Rectal smooth muscle tissue (tissue), 1 donor: Measurements from ENCODE around the gene LZIC.
A peak's percentile ranks its signal among the peaks of the same experiment; 100 is the strongest.
"Not testable (repeated sequence)": the region's sequence is repeated elsewhere in the genome, so short reads cannot be mapped to it uniquely, and the experiment has no call there.

Experiments used
- H3K27ac ChIP-seq: one replicate; pipeline ENCODE4 v1.7.0; 2013; ENCODE audit warnings: low read depth, low read length, inconsistent platforms
- H3K27me3 ChIP-seq: one replicate; pipeline ENCODE4 v1.7.0; 2013; ENCODE audit warnings: low read length; ENCODE audit not compliant: control insufficient read depth, insufficient read depth
- H3K36me3 ChIP-seq: one replicate; pipeline ENCODE4 v1.7.0; 2013; ENCODE audit warnings: low read length; ENCODE audit not compliant: control insufficient read depth, insufficient read depth
- H3K4me1 ChIP-seq: one replicate; pipeline ENCODE4 v1.7.0; 2013; ENCODE audit warnings: low read length; ENCODE audit not compliant: control insufficient read depth, insufficient read depth
- H3K4me3 ChIP-seq: one replicate; pipeline ENCODE4 v1.7.0; 2013; ENCODE audit warnings: low read length
- H3K9ac ChIP-seq: one replicate; pipeline ENCODE4 v1.7.0; 2013; ENCODE audit warnings: low read length

The LZIC gene

GRCh38 chr1:9929431-9930385, 13.5 kb downstream of the LZIC start:
- Histone ChIP-seq H3K27ac (no peak overlapping the region), H3K36me3 (peaks cover 3% of the 10 kb centered on the region), H3K4me1 (no peaks in the 10 kb centered on the region), H3K4me3 (no peak overlapping the region), H3K27me3 (no peaks in the 10 kb centered on the region), H3K9ac (no peak overlapping the region)

GRCh38 chr1:9927259-9927658, 15.9 kb downstream of the LZIC start:
- Histone ChIP-seq H3K27me3 (no peaks in the 10 kb centered on the region), H3K9ac (no peak overlapping the region), H3K36me3 (peaks cover 2% of the 10 kb centered on the region), H3K4me3 (no peak overlapping the region), H3K4me1 (no peaks in the 10 kb centered on the region), H3K27ac (no peak overlapping the region)

- no peak overlapping the region for H3K27ac ChIP-seq
- no peaks in the 10 kb centered on the region for H3K36me3 ChIP-seq
- H3K27me3 ChIP-seq: no peaks in the 10 kb centered on the region
- no peak overlapping the region for H3K4me3 ChIP-seq
- no peak overlapping the region for H3K9ac ChIP-seq
- H3K4me1 ChIP-seq: no peaks in the 10 kb centered on the region
Observed at GRCh38 chr1:9922342-9922741, 20.8 kb downstream of the LZIC start.

DNA sequence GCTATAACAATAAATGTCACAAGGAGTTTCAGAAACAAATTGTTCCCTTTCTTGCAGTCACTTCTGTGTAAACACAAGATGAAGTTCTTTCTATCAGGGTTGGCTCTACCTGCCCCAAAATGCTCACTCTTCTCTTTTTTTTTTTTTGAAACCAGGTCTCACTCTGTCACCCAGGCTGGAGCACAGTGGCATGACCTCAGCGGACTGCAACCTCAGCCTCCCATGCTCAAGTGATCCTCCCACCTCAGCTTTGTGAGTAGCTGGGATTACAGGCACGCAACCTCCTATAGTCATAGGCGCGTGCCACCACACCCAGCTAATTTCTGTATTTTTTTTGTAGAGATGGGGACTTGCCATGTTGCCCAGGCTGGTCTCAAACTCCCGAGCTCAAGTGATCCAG, 22.6 kb downstream of the LZIC start:
- Histone ChIP-seq H3K4me1 (no peaks in the 10 kb centered on the region), H3K27ac (no peak overlapping the region), H3K36me3 (no peaks in the 10 kb centered on the region), H3K9ac (no peak overlapping the region), H3K4me3 (no peak overlapping the region), H3K27me3 (no peaks in the 10 kb centered on the region)

GRCh38 chr1:9917901-9918300, 25.3 kb downstream of the LZIC start:
- no peak overlapping the region for H3K27ac ChIP-seq
- no peaks in the 10 kb centered on the region for H3K27me3 ChIP-seq
- H3K36me3 ChIP-seq: no peaks in the 10 kb centered on the region
- no peak overlapping the region for H3K4me3 ChIP-seq
- no peak overlapping the region for H3K9ac ChIP-seq
- no peaks in the 10 kb centered on the region for H3K4me1 ChIP-seq

GRCh38 chr1:9917495-9917894, 25.7 kb downstream of the LZIC start:
- not testable (repeated sequence) for H3K4me1 ChIP-seq, H3K27me3 ChIP-seq, H3K4me3 ChIP-seq, H3K36me3 ChIP-seq, H3K9ac ChIP-seq, H3K27ac ChIP-seq

GRCh38 chr1:9916452-9916851, 26.7 kb downstream of the LZIC start:
- Histone ChIP-seq H3K36me3 (no peaks in the 10 kb centered on the region), H3K9ac (no peak overlapping the region), H3K27me3 (no peaks in the 10 kb centered on the region), H3K4me1 (no peaks in the 10 kb centered on the region), H3K27ac (no peak overlapping the region), H3K4me3 (no peak overlapping the region)

- no peak overlapping the region for H3K27ac ChIP-seq
- H3K9ac ChIP-seq: no peak overlapping the region
- no peak overlapping the region for H3K4me3 ChIP-seq
- H3K27me3 ChIP-seq: no peaks in the 10 kb centered on the region
- no peaks in the 10 kb centered on the region for H3K36me3 ChIP-seq
- peaks cover 5% of the 10 kb centered on the region for H3K4me1 ChIP-seq
Observed at GRCh38 chr1:9914610-9914937, 28.6 kb downstream of the LZIC start.

DNA sequence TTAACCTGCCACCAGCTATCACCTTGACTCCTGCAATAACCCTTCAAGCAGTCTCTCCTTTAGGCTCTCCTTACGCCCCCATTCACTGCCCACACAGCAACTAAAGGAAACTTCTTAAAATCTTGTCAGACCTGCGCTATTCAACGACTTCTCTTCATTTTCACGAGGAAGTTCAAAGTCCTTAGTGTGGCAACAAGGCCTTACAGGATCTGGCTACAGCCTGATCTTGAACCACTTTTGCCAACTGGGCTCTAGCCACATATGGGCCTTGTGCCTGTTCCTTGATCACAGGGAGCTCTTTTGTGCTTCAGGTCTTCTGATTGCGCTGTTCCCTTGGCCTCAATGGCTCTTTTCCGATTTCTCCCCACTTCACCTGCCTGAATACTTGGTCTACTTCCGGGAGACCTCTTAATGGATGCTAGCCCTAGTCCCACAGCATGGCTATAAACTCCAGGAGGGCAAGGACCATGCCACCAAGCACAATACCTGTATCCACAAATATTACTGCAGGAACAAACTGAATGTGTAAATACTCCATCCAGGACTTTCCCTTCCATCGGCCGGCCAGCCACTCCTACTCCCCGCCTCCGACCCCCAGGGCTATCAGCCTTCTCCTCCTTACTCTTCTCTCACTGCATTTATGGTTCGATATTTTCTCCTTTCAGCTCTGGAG, 30.8 kb downstream of the LZIC start:
- Histone ChIP-seq H3K27ac (no peak overlapping the region), H3K27me3 (no peaks in the 10 kb centered on the region), H3K9ac (no peak overlapping the region), H3K36me3 (no peaks in the 10 kb centered on the region), H3K4me1 (peaks cover 15% of the 10 kb centered on the region), H3K4me3 (no peak overlapping the region)

DNA sequence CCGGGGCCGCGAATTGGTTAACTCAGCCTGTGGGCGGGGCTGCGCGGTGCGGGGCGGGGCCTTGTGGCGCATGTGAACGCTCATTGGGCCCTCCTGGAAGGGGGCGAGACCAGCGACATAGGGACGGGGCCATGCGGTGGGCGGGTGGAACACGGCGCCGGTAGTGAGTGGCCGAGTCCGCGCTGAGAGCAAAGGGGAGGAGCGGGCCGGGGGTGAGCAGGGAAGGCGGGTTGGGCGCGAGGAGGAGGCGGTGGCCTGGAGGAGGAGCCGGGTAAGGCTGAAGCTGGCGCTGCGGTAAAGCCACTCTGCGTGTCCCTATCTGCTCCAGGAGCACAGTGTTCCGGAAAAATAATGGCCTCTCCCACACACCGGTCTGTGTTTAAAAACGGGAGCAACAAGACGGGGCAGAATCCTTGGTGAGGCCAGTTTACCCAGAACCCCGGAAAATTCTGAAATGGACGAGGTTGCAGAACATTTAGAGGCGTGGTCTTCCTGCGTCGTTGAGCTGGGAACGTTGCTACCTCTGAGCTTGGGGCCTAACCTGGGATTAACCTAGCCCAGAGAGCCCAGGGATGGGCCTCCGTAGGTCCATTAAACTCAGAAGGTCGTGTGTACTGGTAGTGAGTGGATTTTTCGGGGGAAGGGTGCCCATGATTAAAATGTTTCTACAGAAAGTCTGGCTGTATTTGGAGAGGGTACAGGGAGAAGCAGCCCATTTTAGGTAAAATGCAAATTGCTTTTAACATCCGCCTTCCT, 32.6 kb downstream of the LZIC start:
- Histone ChIP-seq H3K36me3 (no peaks in the 10 kb centered on the region), H3K27ac (peak overlapping the region; percentile 95), H3K4me1 (peaks cover 15% of the 10 kb centered on the region), H3K27me3 (no peaks in the 10 kb centered on the region), H3K9ac (peak overlapping the region; percentile 17), H3K4me3 (peak overlapping the region; percentile 61)

GRCh38 chr1:9910076-9910422, 33.1 kb downstream of the LZIC start, which contains the start of gene CTNNBIP1:
TSS of gene CTNNBIP1 (minus strand) at chr1:9910269. CDS start at chr1:9872064, 38,205 bp downstream.
- no peaks in the 10 kb centered on the region for H3K27me3 ChIP-seq
- peak within 1 kb of the TSS; percentile 93 for H3K4me3 ChIP-seq
- H3K4me1 ChIP-seq: peaks cover 15% of the 10 kb centered on the region
- peak within 1 kb of the TSS; percentile 95 for H3K27ac ChIP-seq
- peak within 1 kb of the TSS; percentile 49 for H3K9ac ChIP-seq
- H3K36me3 ChIP-seq: no peaks in the 10 kb centered on the region

DNA sequence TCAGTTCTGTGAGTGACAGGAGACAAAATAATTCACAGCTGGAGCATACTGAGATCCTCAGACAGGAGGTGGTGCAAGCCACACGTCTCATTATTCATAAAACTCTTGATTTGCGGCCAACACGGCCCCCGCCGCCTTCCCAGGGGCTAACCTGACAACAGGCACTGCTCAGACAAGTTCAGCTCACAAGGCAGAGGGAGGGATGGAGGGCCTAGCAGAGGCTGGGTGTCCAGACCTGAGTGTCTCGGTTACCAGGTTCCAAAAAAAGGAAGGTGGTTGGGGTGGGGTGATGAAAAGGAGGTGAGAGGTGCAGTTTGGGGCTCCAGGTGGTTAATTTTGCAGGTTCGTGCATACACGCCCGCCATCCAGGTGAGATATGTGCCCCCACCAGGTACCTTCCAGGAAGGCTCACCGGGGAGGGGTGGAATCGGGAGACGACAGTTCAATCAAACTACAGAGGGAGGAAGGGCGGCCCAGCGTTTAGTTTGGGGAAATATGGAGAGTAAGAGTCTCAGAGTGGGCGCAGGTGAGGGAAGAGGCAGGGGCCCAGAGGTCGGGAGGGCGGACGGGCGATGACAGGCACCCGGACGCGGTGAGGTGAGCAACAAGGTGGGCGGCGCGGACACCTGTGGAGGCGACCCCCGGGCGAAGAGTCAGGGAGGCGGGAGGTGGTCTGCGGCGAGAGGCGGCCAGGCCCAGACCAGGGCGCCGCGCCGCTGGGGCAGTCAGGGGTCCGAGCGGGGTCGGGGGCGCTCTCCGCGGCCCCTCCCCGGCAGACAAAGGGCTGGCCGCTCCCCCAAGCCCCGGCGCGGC, 33.8 kb downstream of the LZIC start:
- H3K36me3 ChIP-seq: no peaks in the 10 kb centered on the region
- H3K9ac ChIP-seq: peak overlapping the region; percentile 49
- peak overlapping the region; percentile 93 for H3K4me3 ChIP-seq
- H3K4me1 ChIP-seq: peaks cover 15% of the 10 kb centered on the region
- H3K27me3 ChIP-seq: no peaks in the 10 kb centered on the region
- no peak overlapping the region for H3K27ac ChIP-seq
